A673 (cell line): ENCODE measurements around the gene BAZ1A. TPM values are rescaled to one million over a fixed set of nuclear protein-coding genes. Genes with fewer than 3 reads are reported as not detected.
"Not testable (repeated sequence)": the region's sequence is repeated elsewhere in the genome, so short reads cannot be mapped to it uniquely, and the experiment has no call there.

Source experiments
- BruUV-seq: library from RNA; stranded (reverse); fragments of 400-500 nt; replicated peaks from 2 replicates; lab custom pipeline; 2021; lab: Mats Ljungman, UMichigan
- CTCF ChIA-PET: fragments of 300-600 bp; sonication (Branson Sonifier 250); formaldehyde crosslinking; loops from one replicate; lab custom pipeline; 2022; ENCODE audit warnings: antibody characterized with exemption; lab: Charles Lee
- POLR2A ChIA-PET: fragments of 300-600 bp; sonication (Branson Sonifier 250); formaldehyde crosslinking; loops from one replicate; lab custom pipeline; 2022; ENCODE audit warnings: antibody characterized with exemption; ENCODE audit not compliant: low non-redundant PET; lab: Charles Lee
- DNase-seq: peaks from one replicate; pipeline ENCODE4 v3.0.0-alpha.2; 2015; ENCODE audit warnings: low spot score
- H3K27ac ChIP-seq: fragments of 200-600 bp; sonication (generic); 2 replicates; pipeline ENCODE4 v1.5.1; 2016; ENCODE audit warnings: mixed run types, low read depth, mild to moderate bottlenecking, mixed read lengths, antibody characterized with exemption, low read length; ENCODE audit not compliant: poor library complexity, severe bottlenecking
- H3K27me3 ChIP-seq: fragments of 200-600 bp; sonication (generic); replicated peaks from 2 replicates; pipeline ENCODE4 v1.6.1; 2017; ENCODE audit warnings: mixed run types, low read depth, mild to moderate bottlenecking, mixed read lengths, antibody characterized with exemption, low read length; ENCODE audit not compliant: insufficient read depth, poor library complexity
- H3K36me3 ChIP-seq: fragments of 200-600 bp; sonication (generic); 2 replicates; pipeline ENCODE4 v1.6.1; 2016; ENCODE audit warnings: mixed run types, mild to moderate bottlenecking, mixed read lengths, antibody characterized with exemption, low read length; ENCODE audit not compliant: insufficient read depth, poor library complexity, severe bottlenecking
- H3K4me1 ChIP-seq: fragments of 200-600 bp; sonication (generic); 2 replicates; pipeline ENCODE4 v1.6.1; 2017; ENCODE audit warnings: mixed run types, mild to moderate bottlenecking, mixed read lengths, antibody characterized with exemption, low read length; ENCODE audit not compliant: insufficient read depth, poor library complexity, severe bottlenecking
- H3K4me3 ChIP-seq: fragments of 200-600 bp; sonication (generic); 2 replicates; pipeline ENCODE4 v1.5.1; 2016; ENCODE audit warnings: low read depth, mixed run types, mild to moderate bottlenecking, mixed read lengths, low read length; ENCODE audit not compliant: poor library complexity, severe bottlenecking
- H3K9me3 ChIP-seq: fragments of 200-600 bp; sonication (generic); 2 replicates; pipeline ENCODE4 v1.6.1; 2016; ENCODE audit warnings: mixed run types, low read depth, mild to moderate bottlenecking, mixed read lengths, antibody characterized with exemption, low read length; ENCODE audit not compliant: poor library complexity, severe bottlenecking
- EZH2 ChIP-seq: fragments of 200-600 bp; sonication (generic); IDR thresholded peaks from 2 replicates; pipeline ENCODE4 v1.6.1; 2017; ENCODE audit warnings: borderline replicate concordance, low read depth, mild to moderate bottlenecking, mixed read lengths, antibody characterized with exemption, low read length; ENCODE audit not compliant: poor library complexity, severe bottlenecking
- intact Hi-C: fragments of 100-400 bp; cut with micrococcal nuclease; formaldehyde crosslinking; loops from one replicate; pipeline ENCODE4 v1.10.0; 2022; ENCODE audit not compliant: unreplicated experiment
- total RNA-seq: library from RNA; stranded (reverse); gene quantifications from 2 replicates; pipeline ENCODE4 v1.2.3, GENCODE V29; 2021
- TF ChIP-seq, protein P1 (sequence below): fragments of 300-800, 200-600 bp; sonication (generic); conservative IDR thresholded peaks from 2 replicates; pipeline ENCODE4 v1.5.1; 2017; ENCODE audit warnings: low read depth, mild to moderate bottlenecking, antibody characterized with exemption, low read length, moderate library complexity, mixed read lengths

Gene BAZ1A
- total RNA-seq, 1 experiment from 2014 or later, result 70.3 TPM

DNA sequence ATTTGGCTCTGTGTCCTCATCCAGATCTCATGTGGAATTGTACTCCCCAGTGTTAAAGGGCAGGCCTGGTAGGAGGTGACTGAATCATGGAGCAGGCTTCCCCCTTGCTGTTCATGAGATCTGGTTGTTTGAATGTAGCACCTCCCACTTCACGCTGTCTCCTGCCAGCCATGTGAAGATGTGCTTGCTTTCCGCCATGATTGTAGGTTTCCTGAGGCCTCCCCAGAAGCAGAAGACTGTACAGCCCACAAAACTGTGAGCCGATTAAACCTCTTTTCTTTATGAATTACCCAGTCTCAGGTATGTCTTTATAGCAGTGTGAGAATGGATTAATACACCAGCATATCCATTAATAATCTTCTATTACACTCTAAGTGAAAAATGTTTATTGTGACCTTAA is 70.2 kb downstream of the BAZ1A start:
- no TSS peak for BruUV-seq
- peaks cover 44% of the 10 kb centered on the region for H3K36me3 ChIP-seq
- intact Hi-C loops, result no loop called here
- TF ChIP-seq EZH2, result no peak
- no peak overlapping the region for H3K27ac ChIP-seq
- no peak for DNase-seq
- H3K4me3 ChIP-seq, result no peak overlapping the region
- peaks cover 2% of the 10 kb centered on the region for H3K4me1 ChIP-seq
- POLR2A ChIA-PET, result no interaction called here
- H3K27me3 ChIP-seq, result no peaks in the 10 kb centered on the region
- H3K9me3 ChIP-seq, result no peaks in the 10 kb centered on the region
- CTCF ChIA-PET, result no interaction called here

DNA sequence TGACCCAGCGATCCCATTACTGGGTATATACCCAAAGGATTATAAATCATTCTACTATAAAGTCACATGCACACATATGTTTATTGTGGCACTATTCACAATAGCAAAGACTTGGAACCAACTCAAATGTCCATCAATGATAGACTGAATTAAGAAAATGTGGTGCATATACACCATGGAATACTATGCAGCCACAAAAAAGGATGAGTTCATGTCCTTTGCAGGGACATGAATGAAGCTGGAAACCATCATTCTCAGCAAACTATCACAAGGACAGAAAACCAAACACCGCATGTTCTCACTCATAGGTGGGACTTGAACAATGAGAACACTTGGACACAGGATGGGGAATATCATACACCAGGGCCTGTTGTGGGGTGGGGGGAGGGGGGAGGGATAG is 76.3 kb downstream of the BAZ1A start:
- peaks cover 55% of the 10 kb centered on the region for H3K36me3 ChIP-seq
- H3K27me3 ChIP-seq, CTCF ChIA-PET, BruUV-seq, DNase-seq, H3K4me1 ChIP-seq, H3K4me3 ChIP-seq, POLR2A ChIA-PET, intact Hi-C loops, H3K9me3 ChIP-seq, H3K27ac ChIP-seq: not testable (repeated sequence)

DNA sequence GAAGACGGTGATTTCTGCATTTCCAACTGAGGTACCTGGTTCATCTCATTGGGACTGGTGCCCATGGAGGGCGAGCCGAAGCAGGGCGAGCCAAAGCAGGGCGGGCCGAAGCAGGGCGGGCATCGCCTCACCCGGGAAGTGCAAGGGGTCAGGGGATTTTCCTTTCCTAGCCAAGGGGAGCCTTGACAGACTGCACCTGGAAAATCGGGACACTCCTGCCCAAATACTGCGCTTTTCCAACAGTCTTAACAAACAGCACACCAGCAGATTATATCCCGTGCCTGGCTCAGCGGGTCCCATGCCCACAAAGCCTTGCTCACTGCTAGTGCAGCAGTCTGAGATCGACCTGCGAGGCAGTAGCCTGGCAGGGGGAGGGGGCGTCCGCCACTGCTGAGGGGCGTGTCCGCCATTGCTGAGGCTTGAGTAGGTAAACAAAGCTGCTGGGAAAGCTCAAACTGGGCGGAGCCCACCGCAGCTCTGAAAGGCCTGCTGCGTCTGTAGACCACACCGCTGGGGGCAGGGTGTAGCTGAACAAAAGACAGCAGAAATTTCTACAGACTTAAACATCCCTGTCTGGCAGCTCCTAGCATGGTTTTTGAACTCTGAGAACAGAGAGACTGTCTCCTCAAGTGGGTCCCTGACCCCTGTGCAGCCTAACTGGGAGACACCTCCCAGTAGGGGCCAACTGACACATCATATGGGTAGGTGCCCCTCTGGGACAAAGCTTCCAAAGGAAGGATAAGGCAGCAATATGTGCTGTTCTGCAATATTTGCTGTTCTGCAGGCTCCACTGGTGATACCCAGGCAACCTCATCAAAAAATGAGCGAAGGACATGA is 77.2 kb downstream of the BAZ1A start:
- H3K27me3 ChIP-seq, result no peaks in the 10 kb centered on the region
- H3K27ac ChIP-seq, result no peak overlapping the region
- no peak overlapping the region for H3K4me3 ChIP-seq
- no peak for DNase-seq
- no peaks in the 10 kb centered on the region for H3K9me3 ChIP-seq
- peaks cover 55% of the 10 kb centered on the region for H3K36me3 ChIP-seq
- H3K4me1 ChIP-seq, result peaks cover 2% of the 10 kb centered on the region
- intact Hi-C loops, result no loop called here
- no TSS peak for BruUV-seq
- no peak for TF ChIP-seq EZH2
- TF ChIP-seq, protein P1, sequence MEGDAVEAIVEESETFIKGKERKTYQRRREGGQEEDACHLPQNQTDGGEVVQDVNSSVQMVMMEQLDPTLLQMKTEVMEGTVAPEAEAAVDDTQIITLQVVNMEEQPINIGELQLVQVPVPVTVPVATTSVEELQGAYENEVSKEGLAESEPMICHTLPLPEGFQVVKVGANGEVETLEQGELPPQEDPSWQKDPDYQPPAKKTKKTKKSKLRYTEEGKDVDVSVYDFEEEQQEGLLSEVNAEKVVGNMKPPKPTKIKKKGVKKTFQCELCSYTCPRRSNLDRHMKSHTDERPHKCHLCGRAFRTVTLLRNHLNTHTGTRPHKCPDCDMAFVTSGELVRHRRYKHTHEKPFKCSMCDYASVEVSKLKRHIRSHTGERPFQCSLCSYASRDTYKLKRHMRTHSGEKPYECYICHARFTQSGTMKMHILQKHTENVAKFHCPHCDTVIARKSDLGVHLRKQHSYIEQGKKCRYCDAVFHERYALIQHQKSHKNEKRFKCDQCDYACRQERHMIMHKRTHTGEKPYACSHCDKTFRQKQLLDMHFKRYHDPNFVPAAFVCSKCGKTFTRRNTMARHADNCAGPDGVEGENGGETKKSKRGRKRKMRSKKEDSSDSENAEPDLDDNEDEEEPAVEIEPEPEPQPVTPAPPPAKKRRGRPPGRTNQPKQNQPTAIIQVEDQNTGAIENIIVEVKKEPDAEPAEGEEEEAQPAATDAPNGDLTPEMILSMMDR, result no peak
- CTCF ChIA-PET, result no interaction called here
- POLR2A ChIA-PET, result no interaction called here

DNA sequence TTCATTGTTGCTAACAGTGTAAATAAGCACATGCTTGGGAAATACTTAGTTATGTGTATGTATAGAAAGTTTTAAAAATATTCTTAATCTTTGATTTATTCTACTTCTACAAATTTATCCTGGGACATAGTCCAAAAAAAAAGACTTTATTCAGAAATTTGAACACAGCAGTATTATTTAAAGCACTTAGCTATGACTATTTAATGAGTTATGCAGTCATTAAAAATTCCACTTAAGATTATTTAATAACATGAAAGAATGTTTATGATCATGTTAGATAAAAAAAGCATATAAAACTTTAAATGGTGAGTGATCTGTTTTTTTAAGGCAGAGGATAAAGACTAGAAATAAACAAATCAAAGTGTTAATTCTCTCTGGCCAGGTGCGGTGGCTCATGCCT is 78.3 kb downstream of the BAZ1A start:
- POLR2A ChIA-PET, result no interaction called here
- intact Hi-C loops, result no loop called here
- no peak overlapping the region for H3K27ac ChIP-seq
- CTCF ChIA-PET, result no interaction called here
- no peaks in the 10 kb centered on the region for H3K9me3 ChIP-seq
- H3K36me3 ChIP-seq, result peaks cover 53% of the 10 kb centered on the region
- peaks cover 2% of the 10 kb centered on the region for H3K4me1 ChIP-seq
- BruUV-seq, result no TSS peak
- H3K27me3 ChIP-seq, result no peaks in the 10 kb centered on the region
- no peak for DNase-seq
- H3K4me3 ChIP-seq, result no peak overlapping the region
- TF ChIP-seq, protein P1, result no peak
- TF ChIP-seq EZH2, result no peak
